GM21723 (cell line): ENCODE measurements around the gene CCR3.
A peak's percentile ranks its signal among the peaks of the same experiment; 100 is the strongest.
"Not testable (repeated sequence)": the region's sequence is repeated elsewhere in the genome, so short reads cannot be mapped to it uniquely, and the experiment has no call there.

ENCODE experiments used
- ATAC-seq: cut with Tn5 transposase; IDR thresholded peaks from one replicate; pipeline ENCODE4 v1.9.1; 2021; ENCODE audit warnings: mild to moderate bottlenecking, moderate library complexity; ENCODE audit not compliant: unreplicated experiment

The CCR3 gene

DNA sequence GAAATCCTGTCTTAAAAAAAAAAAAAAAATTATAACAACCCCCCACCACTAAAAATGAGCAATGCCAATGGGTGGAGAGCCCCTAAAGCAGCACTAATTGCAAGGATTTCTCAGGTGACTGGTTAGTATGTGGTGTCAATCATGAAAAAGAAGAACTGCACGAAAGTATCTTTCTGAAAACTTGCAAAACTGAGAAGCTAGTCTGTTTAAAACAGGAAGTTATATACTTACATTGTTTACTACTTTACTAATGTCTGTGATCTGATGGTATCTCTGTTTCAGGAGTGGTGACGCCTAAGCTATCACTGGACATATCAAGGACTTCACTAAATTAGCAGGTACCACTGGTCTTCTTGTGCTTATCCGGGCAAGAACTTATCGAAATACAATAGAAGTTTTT, at the start of gene CCR3:
Gene CCR3 (plus strand): TSS at position 341 of the 400 bp plus-strand sequence. CDS start 22,699 bp downstream, outside the sequence.
- ATAC-seq = no peak

DNA sequence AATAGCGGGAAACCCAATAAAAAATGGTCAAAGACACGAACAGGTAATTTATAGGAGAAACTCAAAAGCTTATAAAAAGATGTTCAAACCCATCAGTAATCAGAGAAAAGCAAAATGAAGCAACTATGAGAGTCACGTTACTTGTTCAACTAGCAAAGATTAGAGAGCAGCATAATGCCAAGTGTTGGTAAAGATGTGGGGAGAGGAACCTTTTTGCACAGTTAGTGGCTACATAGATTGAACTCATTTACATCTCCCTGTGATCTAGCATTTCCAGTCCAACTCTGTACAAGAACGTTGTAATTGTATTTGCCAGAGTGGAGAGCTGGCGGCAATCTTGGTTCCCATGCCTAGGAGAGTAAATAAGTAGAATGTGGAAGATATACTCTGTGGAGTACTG, 49.3 kb upstream of the CCR3 start:
- no peak for ATAC-seq

DNA sequence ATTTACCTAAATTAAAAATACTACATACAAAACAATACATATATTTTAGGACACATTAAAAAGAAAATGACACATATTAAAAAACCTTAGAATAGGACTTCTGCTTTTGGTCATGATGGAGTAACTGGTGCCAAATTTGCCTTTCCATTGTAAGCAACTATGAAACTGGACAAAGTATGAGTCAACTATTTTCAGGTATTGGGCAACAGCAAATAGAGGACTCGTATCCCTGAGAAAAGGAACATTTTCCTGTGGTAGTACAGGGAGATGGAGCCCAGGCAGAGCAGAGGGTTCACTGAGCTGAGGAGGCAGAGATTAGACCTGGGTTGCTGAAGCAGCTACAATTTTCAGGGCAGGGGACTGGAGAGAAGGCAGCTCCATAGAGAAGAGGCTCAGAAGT, 48.8 kb upstream of the CCR3 start:
- ATAC-seq = no peak

DNA sequence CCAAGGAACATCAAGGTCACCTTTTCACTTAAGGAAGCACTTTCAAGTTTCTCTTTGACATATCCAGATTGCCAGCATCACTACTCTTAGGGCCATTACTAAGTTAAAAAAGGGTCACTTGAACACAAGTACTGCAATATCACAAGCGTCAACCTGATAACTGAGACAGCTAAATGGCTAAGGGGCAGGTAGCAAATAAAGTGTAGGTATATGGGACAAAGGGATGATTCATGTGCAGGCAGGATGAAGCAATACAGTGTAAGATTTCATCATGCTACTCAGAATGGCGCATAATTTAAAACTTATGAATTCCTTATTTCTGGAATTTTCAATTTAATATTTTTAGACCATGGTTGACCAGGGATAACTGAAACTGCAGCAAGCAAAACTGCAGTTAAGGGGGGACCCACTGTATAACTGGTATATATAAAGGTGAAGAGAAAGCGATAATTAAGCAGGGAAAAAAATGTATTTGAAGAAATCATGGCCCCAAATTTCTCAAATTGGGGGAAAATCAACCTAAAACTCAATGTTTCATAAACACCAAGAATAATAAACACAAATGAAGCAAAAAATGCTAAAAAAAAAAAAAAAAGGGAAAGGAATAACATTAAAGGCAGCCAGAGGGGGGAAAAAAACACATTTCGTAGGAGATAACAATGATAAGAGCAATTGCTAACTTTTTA, 47.2 kb upstream of the CCR3 start:
- no peak for ATAC-seq

DNA sequence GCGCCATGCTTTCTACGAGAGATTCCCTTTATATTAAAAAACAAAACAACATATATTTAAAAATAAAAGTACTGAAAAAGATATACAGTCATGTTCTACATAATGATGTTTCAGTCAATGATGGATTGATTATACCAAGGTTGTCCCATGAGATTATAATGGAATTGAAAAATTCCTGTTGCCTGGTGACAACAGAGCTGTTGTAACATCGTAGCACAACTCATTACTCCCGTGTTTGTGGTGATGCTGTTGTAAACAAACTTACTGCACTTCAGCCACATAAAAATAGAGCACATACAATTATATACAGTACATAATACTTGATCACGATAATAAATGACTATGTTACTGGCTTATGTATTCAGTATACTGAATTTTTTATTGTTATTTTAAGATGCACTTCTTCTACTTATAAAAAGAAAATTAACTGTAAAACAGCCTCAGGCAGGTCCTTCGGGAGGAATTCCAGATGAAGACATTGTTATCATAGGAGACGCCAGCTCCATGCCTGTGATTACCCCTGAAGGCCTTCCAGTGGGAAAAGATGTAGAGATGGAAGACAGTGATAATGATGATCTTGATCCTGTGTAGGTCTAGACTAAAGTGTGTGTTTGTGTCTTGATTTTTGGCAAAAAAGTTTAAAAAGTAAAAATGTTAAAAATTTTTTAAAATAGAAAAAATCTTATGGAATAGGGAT, 45.9 kb upstream of the CCR3 start:
- no peak for ATAC-seq

DNA sequence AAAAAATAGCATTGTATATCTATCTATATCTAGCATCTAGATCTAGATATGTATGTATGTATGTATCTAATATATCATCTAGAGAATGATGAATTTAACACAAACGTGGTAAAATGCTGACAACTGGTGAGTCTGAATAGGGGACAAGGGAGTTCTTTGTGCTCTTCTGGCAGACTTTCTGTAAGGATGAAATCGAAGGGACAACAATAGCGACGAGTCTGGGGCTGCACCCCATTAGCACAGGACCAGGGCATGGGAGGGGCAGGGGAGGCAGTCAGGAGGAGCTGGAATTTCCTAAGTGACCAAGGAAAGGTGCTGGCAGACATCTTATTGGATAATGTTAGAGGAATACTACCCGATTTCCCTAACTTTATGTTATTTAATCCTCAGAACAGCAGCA, 42.0 kb upstream of the CCR3 start:
- ATAC-seq = no peak

DNA sequence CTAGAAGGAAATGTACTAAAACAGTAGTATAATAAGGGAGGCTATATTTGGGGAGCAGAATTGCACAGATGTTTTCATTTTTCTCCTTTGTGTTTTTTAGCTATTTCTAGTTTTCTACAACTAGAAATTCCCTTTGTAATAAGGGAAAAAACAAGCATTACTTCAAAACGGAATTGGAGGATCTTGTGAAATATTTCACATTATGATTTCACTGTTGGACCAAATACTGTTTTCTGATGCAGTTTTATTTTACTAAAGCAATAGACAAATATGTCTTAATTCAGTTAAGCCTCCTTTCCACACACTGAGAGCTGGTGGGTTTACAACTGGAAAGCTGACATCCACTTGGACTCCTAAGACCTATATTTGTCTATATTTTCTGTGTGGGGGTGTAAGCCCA, 41.5 kb upstream of the CCR3 start:
- no peak for ATAC-seq

DNA sequence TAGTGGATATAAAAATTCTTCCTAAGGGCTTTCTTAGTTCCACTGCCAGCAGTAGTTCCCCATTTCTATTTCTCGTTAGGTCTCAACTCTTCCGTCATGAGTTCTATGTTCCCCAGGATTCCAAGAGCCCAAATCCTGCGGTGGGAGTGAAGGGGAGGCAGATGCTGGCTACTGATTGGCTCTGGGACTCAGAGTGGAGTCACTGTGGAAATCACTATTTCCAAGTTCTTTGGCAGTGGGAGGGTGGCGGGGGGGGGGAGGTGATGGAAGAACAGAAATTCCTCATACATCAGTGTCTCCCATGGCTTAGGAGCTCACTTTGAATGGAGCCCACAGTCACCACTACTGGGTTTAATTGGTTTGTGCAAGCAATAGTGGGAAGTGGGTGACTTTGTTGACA, 39.7 kb upstream of the CCR3 start:
- ATAC-seq = no peak

DNA sequence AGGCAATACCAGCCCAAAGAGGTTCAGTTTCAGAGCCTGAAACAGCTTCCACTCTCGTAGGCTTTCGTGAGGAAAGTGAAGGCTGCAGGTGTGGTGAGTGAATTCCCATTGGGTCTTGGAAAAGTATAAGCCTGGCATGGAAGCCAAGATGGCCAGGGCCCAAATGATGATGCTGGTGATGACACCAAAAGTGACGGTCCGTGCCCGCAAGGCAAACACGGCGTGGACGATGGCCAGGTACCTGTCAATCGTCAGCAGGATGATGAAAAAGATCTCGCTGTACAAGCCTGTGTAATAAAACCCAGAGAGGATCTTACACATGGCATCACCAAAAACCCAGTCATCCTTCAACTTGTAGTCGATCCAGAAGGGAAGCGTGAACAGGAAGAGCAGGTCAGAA, 38.6 kb upstream of the CCR3 start:
- no peak for ATAC-seq

DNA sequence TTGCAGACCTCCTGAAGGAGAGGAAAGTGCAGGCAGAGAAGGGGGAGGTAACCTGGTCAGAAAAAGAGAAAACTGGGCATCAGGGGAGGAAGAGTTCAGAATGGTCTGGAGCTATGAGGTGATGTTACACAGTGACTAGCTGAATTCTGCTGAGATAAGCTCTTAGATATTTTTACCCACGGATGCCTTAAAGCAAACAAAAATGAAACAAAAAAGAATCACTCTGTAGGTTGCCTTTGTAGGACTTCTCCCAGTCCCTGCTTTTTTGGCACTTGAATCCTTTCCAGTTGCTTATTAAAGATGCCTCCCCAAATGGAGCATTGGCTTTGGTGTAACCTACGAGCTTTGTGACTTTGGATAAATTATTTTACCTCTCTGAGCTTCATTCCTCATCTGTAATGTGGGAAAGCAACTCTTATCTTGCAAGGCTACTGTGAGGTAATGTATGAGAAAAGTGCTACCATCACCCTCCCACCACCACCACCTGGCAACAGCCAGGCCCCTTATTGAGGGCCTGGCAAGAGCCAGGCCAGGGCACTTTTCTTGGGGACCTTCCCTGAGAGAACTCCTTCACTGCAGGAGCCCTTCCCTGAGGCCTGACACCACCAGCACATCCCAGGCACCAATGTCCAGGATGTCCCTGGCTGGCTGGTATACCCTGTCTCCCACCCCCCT, 36.8 kb upstream of the CCR3 start:
- ATAC-seq = no peak

DNA sequence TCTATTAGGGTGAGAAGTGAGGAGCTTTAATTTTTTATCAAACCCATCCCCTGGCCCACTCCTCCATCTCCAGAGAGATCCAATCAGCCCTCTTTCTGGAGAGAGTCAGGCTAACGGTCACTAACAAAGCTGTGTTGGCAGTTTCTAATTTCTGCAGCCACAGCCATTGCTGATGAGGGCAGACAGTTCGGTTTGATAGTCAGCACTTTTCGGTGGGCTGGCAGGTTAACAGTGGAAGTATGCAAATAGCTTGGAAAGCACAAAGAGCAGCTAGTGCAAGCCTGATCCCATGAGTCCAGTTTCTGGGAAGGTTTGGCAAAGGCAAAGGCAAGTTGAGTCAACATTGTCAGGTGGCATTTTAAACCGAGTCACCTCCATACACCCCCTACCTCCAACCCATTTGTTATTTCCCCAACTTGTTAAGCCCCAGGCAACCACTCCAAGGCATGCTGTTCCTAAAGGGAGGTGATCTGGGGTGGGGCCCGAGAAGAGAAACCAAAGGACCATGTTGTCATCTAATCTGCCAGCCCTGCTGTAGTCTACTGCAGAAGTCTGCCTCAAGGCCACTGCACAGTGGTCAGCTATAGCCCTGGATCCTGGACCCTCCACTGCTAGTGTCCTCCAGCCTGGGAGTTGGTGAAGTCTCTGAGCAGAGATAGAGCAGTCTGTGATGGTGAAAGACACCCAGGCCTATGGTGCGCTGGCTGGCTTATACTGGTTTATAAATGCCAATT, 35.8 kb upstream of the CCR3 start:
- no peak for ATAC-seq

DNA sequence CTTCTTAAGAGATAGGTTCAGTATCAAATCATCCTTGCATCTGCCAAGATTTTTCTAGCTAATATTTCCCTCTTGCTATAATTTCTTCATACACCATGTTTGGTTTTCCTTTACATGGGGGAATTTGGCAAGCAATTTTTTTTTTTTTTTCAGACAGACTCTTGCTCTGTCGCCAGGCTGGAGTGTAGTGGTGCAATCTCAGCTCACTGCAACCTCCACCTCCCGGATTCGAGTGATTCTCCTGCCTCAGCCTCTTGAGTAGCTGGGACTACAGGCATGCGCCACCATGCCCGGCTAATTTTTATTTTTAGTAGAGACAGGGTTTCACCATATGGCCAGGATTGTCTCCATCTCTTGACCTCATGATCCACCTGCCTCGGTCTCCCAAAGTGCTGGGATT, 34.7 kb upstream of the CCR3 start:
- ATAC-seq = not testable (repeated sequence)

DNA sequence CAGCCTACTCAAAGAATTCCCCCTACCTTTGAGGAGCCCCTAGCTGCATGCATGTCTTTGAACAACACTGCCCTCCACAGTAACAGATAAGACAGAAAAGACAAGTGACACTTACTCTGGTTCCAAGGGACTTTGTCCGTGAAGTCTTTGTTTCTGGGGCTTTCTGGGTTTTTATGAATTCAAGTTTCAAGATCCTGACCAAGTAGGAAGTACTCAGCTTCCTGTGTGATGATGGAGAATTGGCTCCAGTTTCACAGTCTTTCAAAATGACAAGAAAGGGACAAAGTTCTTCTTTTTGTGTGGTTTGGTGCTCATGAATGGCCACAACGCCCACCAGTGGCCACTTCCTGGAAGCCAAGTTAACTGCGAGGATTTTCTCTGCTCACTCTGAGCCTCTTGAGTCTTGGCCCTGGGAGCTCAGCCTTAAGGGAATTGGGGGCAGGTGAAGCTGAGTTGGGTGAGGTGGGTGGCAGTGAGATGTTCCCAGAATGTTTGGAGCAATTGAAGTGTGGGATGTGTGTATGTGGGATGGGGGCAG, 34.0 kb upstream of the CCR3 start, which contains the start of gene CCR1:
Gene CCR1 (minus strand): TSS at position 147 of the 538 bp plus-strand sequence. CDS start 4,000 bp downstream, outside the sequence.
- ATAC-seq = peak; percentile 65

DNA sequence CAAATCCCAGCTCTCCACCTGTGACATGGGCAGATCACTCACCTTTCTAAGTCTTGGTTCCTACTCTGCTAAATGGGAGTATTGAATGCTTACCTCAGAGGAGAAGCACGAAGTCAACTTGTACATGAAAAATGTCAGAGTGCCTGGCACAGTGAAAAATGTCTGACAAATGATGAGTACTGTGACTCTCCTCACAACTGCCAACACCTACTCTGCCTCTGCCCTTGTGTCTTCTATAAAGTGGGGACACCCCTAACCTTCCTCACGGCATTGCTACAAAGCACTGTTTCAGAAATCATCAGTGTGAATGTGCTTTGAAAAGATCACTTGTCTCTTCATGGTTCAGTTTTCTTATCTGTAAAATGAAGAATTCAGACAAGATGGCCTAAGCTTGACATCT, 33.2 kb upstream of the CCR3 start:
- no peak for ATAC-seq

DNA sequence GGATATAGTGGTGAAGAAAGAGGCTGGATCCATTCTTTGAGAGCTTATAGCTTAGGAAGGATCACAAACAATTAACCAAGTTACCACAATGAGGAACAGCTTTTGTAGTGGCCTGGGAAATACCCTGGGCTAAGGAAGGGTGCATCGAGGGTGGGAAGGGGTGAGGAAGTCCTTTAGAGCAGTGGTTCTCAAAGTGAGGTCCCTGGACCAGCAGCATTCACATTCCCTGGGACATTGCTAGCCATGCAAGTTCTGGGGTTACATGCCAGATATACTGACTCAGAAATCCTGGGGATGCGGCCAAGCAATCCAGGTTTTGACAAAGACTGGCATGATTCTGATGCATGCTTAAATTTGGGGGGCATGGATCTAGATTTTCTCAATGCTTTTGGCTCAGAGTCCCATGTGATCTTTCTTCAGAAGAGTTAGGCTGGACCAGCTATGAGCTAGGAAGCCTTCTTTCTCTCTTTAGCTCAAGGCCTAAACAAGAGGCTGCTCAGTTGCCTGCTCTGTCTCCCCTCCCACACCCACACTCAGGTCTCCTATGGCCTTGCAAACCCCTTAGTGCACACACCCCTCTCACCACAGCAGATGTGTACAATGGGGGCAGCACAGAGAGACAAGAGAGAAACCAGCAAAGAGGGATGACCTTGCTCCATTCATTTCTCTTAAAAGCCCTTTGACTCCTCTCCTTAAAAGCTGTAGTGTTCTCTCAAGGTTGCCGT, 32.4 kb upstream of the CCR3 start:
- ATAC-seq = no peak

DNA sequence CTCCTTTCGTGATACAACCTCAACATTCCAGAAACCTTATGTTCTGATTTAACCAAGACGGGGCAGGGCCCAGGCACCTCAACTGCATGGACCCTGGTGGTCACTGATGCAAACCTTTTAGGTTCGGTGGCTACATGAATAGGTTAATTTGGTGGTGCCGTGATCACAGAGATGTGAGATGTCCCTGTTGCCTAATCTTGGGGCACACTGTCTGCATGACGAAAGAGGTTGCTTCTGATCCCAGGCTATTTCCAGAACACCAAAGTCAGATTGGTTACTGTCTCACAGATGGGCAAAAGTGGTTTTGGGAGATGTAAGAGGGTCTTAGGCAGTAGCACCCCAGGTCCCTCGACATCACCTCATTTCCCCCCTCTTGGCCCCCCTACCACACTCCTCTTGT, 30.2 kb upstream of the CCR3 start:
- ATAC-seq = no peak

DNA sequence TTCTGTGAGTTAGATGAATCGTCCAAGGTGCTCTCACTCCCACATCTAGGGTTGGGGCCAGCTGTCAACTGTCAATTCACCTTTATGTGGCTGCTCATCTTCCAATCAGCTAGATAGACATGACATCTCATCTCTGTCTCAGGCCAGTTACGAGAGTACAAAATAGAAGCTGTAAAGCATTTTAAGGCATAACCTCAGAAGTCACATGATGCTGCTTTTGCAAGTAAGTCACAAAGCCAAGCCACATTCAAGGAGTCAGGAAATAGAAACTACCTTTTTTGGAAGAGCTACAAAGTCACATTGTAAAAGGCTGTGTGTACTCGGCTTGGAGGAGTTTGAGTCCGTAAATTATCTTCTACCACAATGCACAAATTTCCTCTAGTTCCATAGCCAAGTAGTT, 29.1 kb upstream of the CCR3 start:
- ATAC-seq = no peak

DNA sequence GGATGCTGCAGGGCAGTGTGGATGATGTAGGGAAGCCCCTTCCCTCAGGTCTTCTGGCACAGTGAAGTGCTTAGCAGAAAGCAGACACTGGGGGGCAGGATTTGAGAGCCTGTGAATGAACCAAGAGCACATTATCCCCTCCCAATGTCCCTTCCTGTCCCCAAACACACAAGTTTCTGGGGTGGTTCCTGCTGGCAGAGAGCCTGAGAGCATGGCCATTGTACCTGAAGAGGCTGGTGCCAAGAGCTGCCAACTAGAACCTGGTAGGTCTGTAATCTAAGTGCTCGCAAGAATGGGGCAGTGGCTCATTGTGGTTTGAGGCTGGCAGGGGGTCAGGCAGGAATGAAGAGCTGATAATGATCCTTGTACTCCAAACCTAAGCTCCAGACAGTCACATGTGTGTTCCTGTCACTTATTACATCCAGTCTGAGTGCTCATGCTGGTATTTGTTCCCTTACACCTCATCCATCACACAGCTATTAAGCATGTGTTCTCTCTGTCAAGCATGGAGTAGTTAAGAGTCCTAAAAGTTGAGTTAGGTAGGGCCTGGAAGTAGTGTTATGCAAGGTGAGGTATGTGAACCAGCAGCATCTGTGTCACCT, 27.4 kb upstream of the CCR3 start:
- ATAC-seq = no peak

DNA sequence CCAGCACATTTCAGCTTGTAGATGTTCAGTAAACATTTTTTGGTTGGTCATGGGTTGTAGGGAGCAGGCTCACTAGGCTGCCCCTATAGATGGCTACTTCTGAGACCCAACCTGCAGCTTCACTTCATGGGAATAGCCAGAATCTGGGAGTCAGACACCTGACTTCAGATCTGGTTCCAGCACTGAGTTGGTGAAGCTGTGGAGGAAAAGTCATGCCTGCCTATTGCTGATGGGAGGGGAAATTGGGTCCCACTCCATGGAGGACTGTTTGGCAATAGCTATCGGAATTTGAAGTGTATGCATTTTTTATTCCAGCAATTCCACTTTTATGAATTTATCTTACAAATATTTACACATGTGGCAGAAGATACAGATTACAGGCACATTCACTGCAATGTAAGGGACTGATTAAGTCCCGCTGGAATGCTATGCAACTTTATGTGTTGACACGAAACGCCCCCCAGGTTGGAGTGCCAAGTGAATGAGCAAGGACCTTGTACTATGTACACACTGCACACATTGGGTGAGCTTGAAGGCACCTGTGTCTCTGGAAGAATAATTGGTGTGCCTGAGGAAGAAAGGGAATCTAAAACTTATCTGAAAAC, 26.3 kb upstream of the CCR3 start:
- ATAC-seq = no peak
